Kidney epithelial cell (primary cell): ENCODE measurements around the gene HIKESHI. TPM values are rescaled to one million over a fixed set of nuclear protein-coding genes. Genes with fewer than 3 reads are reported as not detected.
"Not testable (repeated sequence)": the region's sequence is repeated elsewhere in the genome, so short reads cannot be mapped to it uniquely, and the experiment has no call there.

Experiments
- DNase-seq: peaks from one replicate; pipeline ENCODE4 v3.0.0-alpha.2; 2010; ENCODE audit warnings: low read depth
- H3K27me3 ChIP-seq: 2 replicates; pipeline ENCODE4 v1.6.0; 2011; ENCODE audit warnings: low read length; ENCODE audit not compliant: control insufficient read depth, insufficient read depth
- H3K36me3 ChIP-seq: 2 replicates; pipeline ENCODE4 v1.5.1; 2011; ENCODE audit warnings: low read length; ENCODE audit not compliant: control insufficient read depth, insufficient read depth
- H3K4me3 ChIP-seq: 2 replicates; pipeline ENCODE4 v1.5.1; 2011; ENCODE audit warnings: low read depth, mild to moderate bottlenecking, control low read depth, low read length
- CTCF ChIP-seq: IDR thresholded peaks from 2 replicates; pipeline ENCODE4 v1.5.1; 2011; ENCODE audit warnings: mild to moderate bottlenecking, moderate library complexity, low read length, control low read depth, inconsistent platforms; ENCODE audit not compliant: insufficient read depth, poor library complexity, severe bottlenecking
- total RNA-seq: library from RNA; depleted of rRNA; stranded (reverse); fragments of >200 nt; gene quantifications from 2 replicates; pipeline ENCODE4 v1.2.3, GENCODE V29; 2015

The HIKESHI gene
- total RNA-seq, 1 donor from 2014 or later = 34.6 TPM

- H3K36me3 ChIP-seq = peaks cover 1% of the 10 kb centered on the region
- no peak overlapping the region for H3K4me3 ChIP-seq
- no peak for DNase-seq
- H3K27me3 ChIP-seq = no peaks in the 10 kb centered on the region
- TF ChIP-seq CTCF = no peak
Measured at GRCh38 chr11:86337227-86337626, 35.2 kb downstream of the HIKESHI start.

GRCh38 chr11:86341382-86341781 is 39.3 kb downstream of the HIKESHI start:
- DNase-seq = no peak

GRCh38 chr11:86346513-86346912 is 44.5 kb downstream of the HIKESHI start:
- Histone ChIP-seq H3K36me3 (no peaks in the 10 kb centered on the region), H3K27me3 (no peaks in the 10 kb centered on the region), H3K4me3 (no peak overlapping the region)
- TF ChIP-seq CTCF = no peak
- DNase-seq = no peak

More at GRCh38 chr11:86341382-86341781, 39.3 kb downstream of the HIKESHI start:
- Histone ChIP-seq H3K36me3 (no peaks in the 10 kb centered on the region), H3K27me3 (no peaks in the 10 kb centered on the region), H3K4me3 (no peak overlapping the region)
- no peak for TF ChIP-seq CTCF

GRCh38 chr11:86355256-86355655 is 53.2 kb downstream of the HIKESHI start:
- no peak for TF ChIP-seq CTCF
- H3K36me3 ChIP-seq = no peaks in the 10 kb centered on the region
- H3K27me3 ChIP-seq = no peaks in the 10 kb centered on the region
- no peak for DNase-seq
- no peak overlapping the region for H3K4me3 ChIP-seq

GRCh38 chr11:86357412-86357811 is 55.4 kb downstream of the HIKESHI start:
- H3K36me3 ChIP-seq, H3K4me3 ChIP-seq, H3K27me3 ChIP-seq, DNase-seq: not testable (repeated sequence)

GRCh38 chr11:86358720-86359119 is 56.7 kb downstream of the HIKESHI start:
- Histone ChIP-seq H3K27me3 (no peaks in the 10 kb centered on the region), H3K36me3 (no peaks in the 10 kb centered on the region), H3K4me3 (no peak overlapping the region)
- TF ChIP-seq CTCF = no peak
- DNase-seq = no peak
